Muscle layer of colon (tissue), 2 donors: ENCODE data around the gene HOXC10.
A peak's percentile ranks its signal among the peaks of the same experiment; 100 is the strongest.

Experiments used
- H3K27ac ChIP-seq: one replicate; pipeline ENCODE4 v1.7.0; 2013; ENCODE audit warnings: low read depth, mild to moderate bottlenecking, low read length, moderate library complexity
- H3K27me3 ChIP-seq, 2 donors: one replicate each; pipeline ENCODE4 v1.7.0; 2013; ENCODE audit warnings: low read length in 2 of 2, mild to moderate bottlenecking in 2 of 2; ENCODE audit not compliant: insufficient read depth in 2 of 2, control insufficient read depth in 1 of 2
- H3K36me3 ChIP-seq: one replicate; pipeline ENCODE4 v1.7.0; 2013; ENCODE audit warnings: mild to moderate bottlenecking, low read length; ENCODE audit not compliant: insufficient read depth
- H3K4me1 ChIP-seq: one replicate; pipeline ENCODE4 v1.7.0; 2013; ENCODE audit warnings: mild to moderate bottlenecking, low read length; ENCODE audit not compliant: insufficient read depth
- H3K4me3 ChIP-seq, 2 donors: one replicate each; pipeline ENCODE4 v1.7.0; 2013; ENCODE audit warnings: low read length in 2 of 2, low read depth in 1 of 2, mild to moderate bottlenecking in 1 of 2, moderate library complexity in 1 of 2
- H3K9ac ChIP-seq: one replicate; pipeline ENCODE4 v1.7.0; 2013; ENCODE audit warnings: low read length
- H3K9me3 ChIP-seq: one replicate; pipeline ENCODE4 v1.7.0; 2013; ENCODE audit warnings: mild to moderate bottlenecking, low read length
- donor health status: abdominal sarcoma.
- donor health status: Adenocarcinoma of cecum.

Gene HOXC10

DNA sequence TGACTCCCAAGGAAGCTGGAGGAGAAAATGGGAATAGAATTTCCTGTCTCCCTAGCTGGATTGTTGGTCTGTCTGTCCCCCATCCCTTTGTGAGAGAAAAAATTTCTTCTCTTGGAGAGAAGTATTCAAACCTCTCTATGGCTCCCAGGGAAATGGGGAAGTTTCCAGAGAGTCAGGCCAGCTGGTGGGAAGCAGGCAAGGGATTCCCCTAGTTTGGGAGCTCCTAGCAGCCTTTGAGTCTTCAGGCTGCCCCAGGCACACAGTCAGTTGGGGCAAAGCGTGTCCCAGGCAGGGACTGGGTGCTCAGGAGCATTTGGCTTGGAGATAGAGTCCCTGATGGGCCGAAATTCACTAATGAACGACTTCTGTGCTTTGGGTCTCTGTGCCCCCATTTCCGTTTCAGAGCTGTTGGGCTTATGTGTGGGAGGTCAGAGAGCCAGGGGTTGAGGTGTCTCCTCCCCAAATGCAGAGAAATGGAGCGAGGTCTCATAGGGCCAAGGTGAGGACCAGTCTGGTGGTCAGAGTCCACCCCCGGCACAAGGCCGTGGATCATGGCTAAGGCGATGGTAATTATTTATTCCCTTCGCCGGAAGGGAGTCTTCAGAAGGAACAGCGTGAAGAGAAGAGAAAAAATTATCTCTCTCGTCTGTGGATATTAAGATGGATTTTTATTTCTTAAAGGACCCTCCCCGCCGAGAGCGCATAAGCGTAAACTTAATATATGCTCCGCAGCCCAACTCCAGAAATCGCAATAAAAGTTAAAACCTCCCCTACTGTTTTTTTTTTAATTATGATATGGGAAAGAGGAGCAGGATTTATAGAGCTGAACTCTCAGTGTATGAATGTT, 8.4 kb downstream of the HOXC10 start:
- H3K36me3 ChIP-seq = no peaks in the 10 kb centered on the region
- H3K9me3 ChIP-seq = no peaks in the 10 kb centered on the region
- H3K9ac ChIP-seq = no peak overlapping the region
- peaks cover 76 to 99% of the 10 kb centered on the region in 2 donors for H3K27me3 ChIP-seq
- peaks cover 11% of the 10 kb centered on the region for H3K4me1 ChIP-seq
- H3K27ac ChIP-seq = no peak overlapping the region
- H3K4me3 ChIP-seq = no peak overlapping the region

- Histone ChIP-seq H3K4me1 (peaks cover 11% of the 10 kb centered on the region), H3K4me3 (no peak overlapping the region), H3K36me3 (no peaks in the 10 kb centered on the region), H3K9ac (no peak overlapping the region), H3K27me3 (peaks cover 76 to 99% of the 10 kb centered on the region in 2 donors), H3K9me3 (no peaks in the 10 kb centered on the region), H3K27ac (no peak overlapping the region)
Observed at GRCh38 chr12:53994009-53994263, 9.0 kb downstream of the HOXC10 start.

- no peaks in the 10 kb centered on the region for H3K36me3 ChIP-seq
- H3K27ac ChIP-seq = no peak overlapping the region
- peaks cover 11% of the 10 kb centered on the region for H3K4me1 ChIP-seq
- peaks cover 72 to 96% of the 10 kb centered on the region in 2 donors for H3K27me3 ChIP-seq
- peak overlapping the region in 1 of 2 donors; percentile 53 for H3K4me3 ChIP-seq
- no peaks in the 10 kb centered on the region for H3K9me3 ChIP-seq
- H3K9ac ChIP-seq = no peak overlapping the region
Observed at GRCh38 chr12:53994264-53995001, 9.5 kb downstream of the HOXC10 start.

- Histone ChIP-seq H3K27me3 (peaks cover 66 to 96% of the 10 kb centered on the region in 2 donors), H3K9ac (no peak overlapping the region), H3K36me3 (no peaks in the 10 kb centered on the region), H3K4me3 (peak overlapping the region in 1 of 2 donors; percentile 53), H3K4me1 (peaks cover 14% of the 10 kb centered on the region), H3K9me3 (no peaks in the 10 kb centered on the region), H3K27ac (no peak overlapping the region)
Observed at GRCh38 chr12:53995002-53995377, 10.0 kb downstream of the HOXC10 start.

DNA sequence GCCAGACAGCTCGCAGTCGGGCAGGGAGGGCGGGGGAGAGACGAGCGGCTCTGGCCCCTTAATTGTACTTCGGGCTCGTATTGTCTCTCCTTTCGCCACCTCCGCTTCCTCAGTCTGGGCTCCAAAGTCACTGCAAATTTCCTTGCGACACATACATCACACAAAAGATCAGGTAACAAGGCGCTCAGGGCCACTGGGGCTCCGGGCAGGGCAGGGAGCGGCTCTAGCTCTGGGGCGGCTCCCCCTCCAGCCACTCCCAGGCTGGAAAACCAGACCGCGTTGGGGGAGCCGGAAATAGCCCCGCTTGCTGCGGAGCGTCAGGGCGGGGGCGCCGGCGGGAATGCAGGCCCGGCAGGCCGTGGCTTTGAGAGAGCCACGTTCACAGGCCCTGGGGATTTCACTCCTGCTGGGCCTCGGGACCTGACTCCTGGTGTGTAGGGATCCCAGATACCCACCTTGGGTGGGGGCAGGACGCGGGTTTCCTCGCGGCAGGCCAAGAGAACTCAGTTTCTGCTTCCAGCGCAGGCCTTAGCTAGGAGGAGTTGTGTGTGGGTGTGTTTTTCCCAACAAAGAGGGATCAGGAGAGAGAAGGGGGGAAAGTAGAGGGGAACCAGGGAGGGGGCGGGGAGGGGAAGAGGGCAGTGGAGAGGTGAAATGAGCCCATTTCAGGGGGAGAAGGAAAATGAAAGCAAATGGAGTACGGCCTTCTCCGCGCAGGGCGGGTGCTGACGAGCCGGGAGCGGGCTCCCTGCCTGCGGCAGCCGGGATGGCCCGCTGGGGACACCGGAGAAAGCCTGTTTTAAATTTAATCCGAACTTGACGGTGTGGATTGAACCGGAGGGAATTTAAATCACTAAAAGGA, 10.7 kb downstream of the HOXC10 start:
- no peaks in the 10 kb centered on the region for H3K36me3 ChIP-seq
- peaks cover 15% of the 10 kb centered on the region for H3K4me1 ChIP-seq
- H3K27ac ChIP-seq = no peak overlapping the region
- peak overlapping the region; percentile 29 to 53 for H3K4me3 ChIP-seq
- no peak overlapping the region for H3K9ac ChIP-seq
- no peaks in the 10 kb centered on the region for H3K9me3 ChIP-seq
- H3K27me3 ChIP-seq = peaks cover 62 to 96% of the 10 kb centered on the region in 2 donors

DNA sequence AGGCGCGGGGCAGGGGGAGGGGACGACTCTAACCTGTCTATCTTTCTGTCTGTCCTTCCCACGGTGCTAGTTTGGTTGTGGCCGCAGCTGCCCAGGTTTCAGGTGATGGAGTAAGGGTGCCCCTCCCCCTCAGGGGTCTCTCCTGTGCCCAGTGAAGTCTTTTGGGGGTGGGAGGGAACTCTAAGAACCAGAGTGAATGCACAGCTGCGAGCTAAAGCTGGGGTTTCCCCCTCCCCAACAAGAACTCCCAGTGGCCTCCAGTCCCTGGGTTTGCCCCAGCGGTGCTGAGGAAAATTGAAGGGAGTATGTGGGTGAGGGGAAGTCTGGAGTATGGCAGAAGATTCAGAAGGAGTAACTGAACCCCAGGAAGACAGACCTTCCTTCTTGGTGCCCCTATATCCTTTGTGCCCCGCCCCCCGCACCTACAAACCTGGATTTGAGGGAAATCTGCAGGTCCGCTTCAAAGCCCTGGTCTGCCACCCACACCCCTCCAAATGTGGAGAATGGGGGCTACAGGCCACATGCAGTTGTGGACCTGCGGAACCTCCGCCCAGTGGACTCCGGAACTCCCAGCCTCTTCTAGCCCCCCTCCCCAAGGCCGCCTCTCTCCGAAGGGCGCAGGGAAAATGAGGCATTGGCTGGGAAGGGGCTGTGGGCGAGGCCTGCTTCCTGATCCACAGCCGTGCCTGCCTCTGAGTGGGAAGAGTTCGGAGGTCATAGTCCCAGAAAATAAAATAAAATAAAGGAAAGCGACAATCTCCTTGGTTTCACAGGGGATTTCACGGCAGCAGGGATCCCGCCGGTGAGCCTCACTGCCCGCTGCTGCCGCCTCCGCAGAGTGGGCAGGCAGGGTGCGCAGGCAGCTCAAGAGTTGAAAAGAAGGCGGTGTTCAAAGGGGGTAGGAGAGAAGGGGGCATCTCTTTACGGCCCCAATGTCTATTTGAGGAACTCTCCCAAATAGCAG, 11.6 kb downstream of the HOXC10 start:
- Histone ChIP-seq H3K4me1 (peaks cover 15% of the 10 kb centered on the region), H3K36me3 (no peaks in the 10 kb centered on the region), H3K9ac (no peak overlapping the region), H3K9me3 (no peaks in the 10 kb centered on the region), H3K27me3 (peaks cover 62 to 96% of the 10 kb centered on the region in 2 donors), H3K27ac (no peak overlapping the region), H3K4me3 (peak overlapping the region in 1 of 2 donors; percentile 53)

GRCh38 chr12:53997204-53998109, 12.5 kb downstream of the HOXC10 start:
- no peak overlapping the region for H3K27ac ChIP-seq
- H3K9ac ChIP-seq = no peak overlapping the region
- H3K4me3 ChIP-seq = no peak overlapping the region
- peaks cover 60 to 96% of the 10 kb centered on the region in 2 donors for H3K27me3 ChIP-seq
- peaks cover 15% of the 10 kb centered on the region for H3K4me1 ChIP-seq
- no peaks in the 10 kb centered on the region for H3K9me3 ChIP-seq
- no peaks in the 10 kb centered on the region for H3K36me3 ChIP-seq

GRCh38 chr12:53998110-53998899, 13.4 kb downstream of the HOXC10 start:
- H3K4me3 ChIP-seq = no peak overlapping the region
- H3K9me3 ChIP-seq = no peaks in the 10 kb centered on the region
- peaks cover 15% of the 10 kb centered on the region for H3K4me1 ChIP-seq
- H3K9ac ChIP-seq = no peak overlapping the region
- peaks cover 56 to 95% of the 10 kb centered on the region in 2 donors for H3K27me3 ChIP-seq
- no peaks in the 10 kb centered on the region for H3K36me3 ChIP-seq
- no peak overlapping the region for H3K27ac ChIP-seq

DNA sequence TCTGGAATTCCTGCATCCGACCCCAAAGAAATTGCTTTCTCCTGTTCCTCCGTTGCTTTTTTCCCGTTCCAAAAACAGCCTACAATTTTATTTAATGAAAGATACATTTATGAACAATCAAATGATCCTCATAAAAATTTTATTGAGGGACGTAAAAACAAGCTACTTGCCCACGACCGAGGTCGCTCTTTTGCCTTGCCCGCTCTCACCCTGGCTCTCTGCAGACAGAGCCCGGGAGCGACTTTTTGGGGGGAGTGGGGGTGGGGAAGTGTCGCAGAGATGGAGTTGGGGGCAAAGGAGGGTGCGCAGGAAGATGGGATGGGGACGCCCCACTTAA, 13.9 kb downstream of the HOXC10 start:
- Histone ChIP-seq H3K36me3 (no peaks in the 10 kb centered on the region), H3K4me1 (peaks cover 15% of the 10 kb centered on the region), H3K27me3 (peaks cover 50 to 94% of the 10 kb centered on the region in 2 donors), H3K27ac (no peak overlapping the region), H3K9ac (no peak overlapping the region), H3K9me3 (no peaks in the 10 kb centered on the region), H3K4me3 (no peak overlapping the region)
